Measurements from ENCODE around the gene DHX40.
"Not testable (repeated sequence)": the region's sequence is repeated elsewhere in the genome, so short reads cannot be mapped to it uniquely, and the experiment has no call there.

DNA sequence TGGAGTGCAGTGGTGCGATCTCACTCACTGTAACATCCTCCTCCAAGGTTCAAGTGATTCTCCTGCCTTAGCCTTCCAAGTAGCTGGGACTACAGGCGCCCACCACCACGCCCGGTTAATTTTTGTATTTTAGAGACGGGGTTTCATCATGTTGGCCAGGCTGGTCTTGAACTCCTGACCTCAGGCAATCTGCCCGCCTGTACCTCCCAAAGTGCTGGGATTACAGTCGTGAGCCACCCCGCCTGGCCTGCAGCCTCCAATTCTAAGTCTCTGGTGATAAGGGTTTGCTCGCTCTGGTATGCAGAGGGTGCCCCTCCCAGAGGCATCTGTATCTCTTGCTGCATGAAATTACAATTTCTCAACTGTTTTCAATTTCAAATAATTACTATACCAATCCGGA, 16.4 kb upstream of the DHX40 start:
- not testable (repeated sequence) for TF ChIP-seq POLR2A (IDR thresholded peaks at IDR 0.05)
- TF ChIP-seq, protein P1, sequence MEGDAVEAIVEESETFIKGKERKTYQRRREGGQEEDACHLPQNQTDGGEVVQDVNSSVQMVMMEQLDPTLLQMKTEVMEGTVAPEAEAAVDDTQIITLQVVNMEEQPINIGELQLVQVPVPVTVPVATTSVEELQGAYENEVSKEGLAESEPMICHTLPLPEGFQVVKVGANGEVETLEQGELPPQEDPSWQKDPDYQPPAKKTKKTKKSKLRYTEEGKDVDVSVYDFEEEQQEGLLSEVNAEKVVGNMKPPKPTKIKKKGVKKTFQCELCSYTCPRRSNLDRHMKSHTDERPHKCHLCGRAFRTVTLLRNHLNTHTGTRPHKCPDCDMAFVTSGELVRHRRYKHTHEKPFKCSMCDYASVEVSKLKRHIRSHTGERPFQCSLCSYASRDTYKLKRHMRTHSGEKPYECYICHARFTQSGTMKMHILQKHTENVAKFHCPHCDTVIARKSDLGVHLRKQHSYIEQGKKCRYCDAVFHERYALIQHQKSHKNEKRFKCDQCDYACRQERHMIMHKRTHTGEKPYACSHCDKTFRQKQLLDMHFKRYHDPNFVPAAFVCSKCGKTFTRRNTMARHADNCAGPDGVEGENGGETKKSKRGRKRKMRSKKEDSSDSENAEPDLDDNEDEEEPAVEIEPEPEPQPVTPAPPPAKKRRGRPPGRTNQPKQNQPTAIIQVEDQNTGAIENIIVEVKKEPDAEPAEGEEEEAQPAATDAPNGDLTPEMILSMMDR (IDR thresholded peaks at IDR 0.05): not testable (repeated sequence)
